ENCODE measurements around the gene BTN3A1. TPM values are rescaled to one million over a fixed set of nuclear protein-coding genes. Genes with fewer than 3 reads are reported as not detected.
"Not testable (repeated sequence)": the region's sequence is repeated elsewhere in the genome, so short reads cannot be mapped to it uniquely, and the experiment has no call there.

The BTN3A1 gene
- total RNA-seq, 1 donor from 2014 or later: 52.2 TPM

DNA sequence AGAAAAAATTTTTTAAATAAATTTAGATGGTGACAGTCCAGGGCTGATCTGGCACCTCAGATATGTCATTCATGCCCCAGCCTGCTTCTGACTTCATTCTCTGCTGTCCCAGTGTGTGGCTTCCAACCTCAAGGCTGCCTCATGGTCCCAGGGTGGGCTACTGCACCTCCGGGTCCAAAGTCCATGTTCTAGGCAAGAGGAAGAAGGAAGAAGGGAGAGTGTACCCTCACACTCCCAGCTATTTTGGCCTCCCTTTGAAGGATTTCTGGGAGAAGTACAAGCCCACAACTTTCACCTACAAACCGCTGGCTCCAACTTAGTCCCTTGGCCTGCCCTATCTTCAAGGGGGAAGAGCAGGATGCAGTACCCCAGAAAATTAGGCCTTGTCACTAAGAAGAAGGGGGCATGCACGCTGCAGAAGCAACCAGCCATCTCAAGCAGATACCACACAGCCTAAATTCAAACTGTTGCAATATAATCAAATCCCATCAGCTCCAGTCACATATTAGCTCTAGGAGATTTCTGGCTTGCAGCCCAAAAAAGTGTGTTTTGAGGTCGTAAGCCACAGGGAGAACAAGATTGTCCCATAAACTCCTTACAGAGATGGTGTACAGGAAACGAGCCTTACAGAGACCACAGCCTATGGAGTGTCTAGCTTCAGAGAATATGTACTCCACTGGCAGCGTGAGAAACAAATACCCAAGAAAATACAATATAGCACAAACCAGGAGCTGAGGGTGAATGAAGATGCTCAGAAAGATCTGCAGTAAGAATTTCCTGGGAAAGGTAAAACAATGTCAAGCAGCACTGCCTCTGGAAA, 38.0 kb upstream of the BTN3A1 start:
- H3K4me3 ChIP-seq: peak overlapping the region; percentile 61
- no peaks in the 10 kb centered on the region for H3K27me3 ChIP-seq
- intact Hi-C loops (cut with DNase I): no loop called here
- TF ChIP-seq, protein P1, sequence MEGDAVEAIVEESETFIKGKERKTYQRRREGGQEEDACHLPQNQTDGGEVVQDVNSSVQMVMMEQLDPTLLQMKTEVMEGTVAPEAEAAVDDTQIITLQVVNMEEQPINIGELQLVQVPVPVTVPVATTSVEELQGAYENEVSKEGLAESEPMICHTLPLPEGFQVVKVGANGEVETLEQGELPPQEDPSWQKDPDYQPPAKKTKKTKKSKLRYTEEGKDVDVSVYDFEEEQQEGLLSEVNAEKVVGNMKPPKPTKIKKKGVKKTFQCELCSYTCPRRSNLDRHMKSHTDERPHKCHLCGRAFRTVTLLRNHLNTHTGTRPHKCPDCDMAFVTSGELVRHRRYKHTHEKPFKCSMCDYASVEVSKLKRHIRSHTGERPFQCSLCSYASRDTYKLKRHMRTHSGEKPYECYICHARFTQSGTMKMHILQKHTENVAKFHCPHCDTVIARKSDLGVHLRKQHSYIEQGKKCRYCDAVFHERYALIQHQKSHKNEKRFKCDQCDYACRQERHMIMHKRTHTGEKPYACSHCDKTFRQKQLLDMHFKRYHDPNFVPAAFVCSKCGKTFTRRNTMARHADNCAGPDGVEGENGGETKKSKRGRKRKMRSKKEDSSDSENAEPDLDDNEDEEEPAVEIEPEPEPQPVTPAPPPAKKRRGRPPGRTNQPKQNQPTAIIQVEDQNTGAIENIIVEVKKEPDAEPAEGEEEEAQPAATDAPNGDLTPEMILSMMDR (IDR thresholded peaks at IDR 0.05): no peak
- no peaks in the 10 kb centered on the region for H3K36me3 ChIP-seq
- ATAC-seq: no peak
- no peak for DNase-seq
- peaks cover 12% of the 10 kb centered on the region for H3K4me1 ChIP-seq
- H3K9me3 ChIP-seq: no peaks in the 10 kb centered on the region
- peak overlapping the region; percentile 90 for H3K27ac ChIP-seq

DNA sequence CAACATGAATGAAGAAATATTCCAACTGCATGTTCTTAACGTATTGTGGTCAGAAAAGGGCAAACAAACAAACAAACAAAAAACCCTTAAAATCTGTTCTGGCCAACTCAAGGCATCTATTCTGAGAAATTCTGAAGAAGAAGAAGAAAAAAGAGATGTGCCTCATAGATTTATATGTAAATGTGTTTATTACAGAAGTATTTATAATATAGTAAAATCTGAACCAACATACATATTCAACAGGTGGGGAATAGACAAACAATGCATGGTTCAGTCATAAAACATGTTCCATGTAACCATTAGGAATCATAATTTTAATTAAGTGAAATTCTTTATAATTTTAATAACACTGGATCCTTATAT, 36.5 kb upstream of the BTN3A1 start:
- Histone ChIP-seq H3K9me3 (no peaks in the 10 kb centered on the region), H3K4me1 (peaks cover 16% of the 10 kb centered on the region), H3K36me3 (peaks cover 5% of the 10 kb centered on the region), H3K27me3 (no peaks in the 10 kb centered on the region), H3K4me3 (peak overlapping the region; percentile 61), H3K27ac (peak overlapping the region; percentile 90)
- TF ChIP-seq, protein P1 (IDR thresholded peaks at IDR 0.05): no peak
- ATAC-seq: no peak
- no peak for DNase-seq
- intact Hi-C loops (cut with DNase I): no loop called here

DNA sequence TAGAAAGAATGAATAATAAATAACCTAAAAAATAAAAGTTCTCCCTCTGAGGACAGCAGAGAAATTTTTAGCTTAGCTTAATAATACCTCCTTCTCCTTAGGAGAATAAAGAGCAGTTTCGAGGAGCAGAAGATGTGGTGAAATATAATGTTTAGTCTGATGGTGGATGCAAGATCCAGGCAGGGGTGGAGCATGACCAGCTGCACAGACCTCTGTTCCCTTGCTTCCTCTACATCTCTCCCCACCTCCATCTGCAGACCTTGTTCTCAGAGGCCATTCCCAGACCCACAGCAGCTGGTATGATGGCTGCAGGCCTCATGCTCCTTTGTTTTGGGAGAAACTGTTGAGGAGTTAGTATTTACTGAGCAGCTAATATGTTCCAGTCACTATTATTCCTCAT, 35.6 kb upstream of the BTN3A1 start:
- H3K4me3 ChIP-seq: peak overlapping the region; percentile 61
- TF ChIP-seq, protein P1 (IDR thresholded peaks at IDR 0.05): no peak
- intact Hi-C loops (cut with DNase I): no loop called here
- no peak for ATAC-seq
- peak overlapping the region; percentile 90 for H3K27ac ChIP-seq
- H3K4me1 ChIP-seq: peaks cover 16% of the 10 kb centered on the region
- DNase-seq: no peak
- H3K27me3 ChIP-seq: no peaks in the 10 kb centered on the region
- no peaks in the 10 kb centered on the region for H3K9me3 ChIP-seq
- H3K36me3 ChIP-seq: peaks cover 5% of the 10 kb centered on the region

GRCh38 chr6:26367114-26367513, 35.0 kb upstream of the BTN3A1 start:
- DNase-seq: no peak
- H3K4me1 ChIP-seq: peaks cover 16% of the 10 kb centered on the region
- no peak for ATAC-seq
- H3K36me3 ChIP-seq: peaks cover 10% of the 10 kb centered on the region
- H3K27ac ChIP-seq: no peak overlapping the region
- intact Hi-C loops (cut with DNase I): no loop called here
- peak overlapping the region; percentile 61 for H3K4me3 ChIP-seq
- no peaks in the 10 kb centered on the region for H3K9me3 ChIP-seq
- TF ChIP-seq, protein P1 (IDR thresholded peaks at IDR 0.05): no peak
- H3K27me3 ChIP-seq: no peaks in the 10 kb centered on the region

DNA sequence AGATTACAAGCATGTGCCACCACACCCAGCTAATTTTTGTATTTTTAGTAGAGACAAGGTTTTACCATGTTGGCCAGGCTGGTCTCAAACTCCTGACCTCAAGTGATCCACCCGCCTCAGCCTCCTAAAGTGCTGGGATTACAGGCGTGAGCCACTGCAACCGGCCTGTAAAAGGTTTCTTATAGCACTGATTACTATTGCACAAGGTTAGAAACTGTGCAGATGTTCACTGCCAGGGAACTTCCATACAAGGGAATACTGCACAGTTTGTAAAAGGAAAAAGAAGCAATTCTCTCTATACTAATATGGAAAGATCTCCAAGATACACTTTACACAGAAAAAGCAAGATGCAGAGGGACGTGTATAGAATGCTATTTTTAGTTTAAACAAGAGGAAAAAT, 30.3 kb upstream of the BTN3A1 start:
- H3K4me3 ChIP-seq, H3K27me3 ChIP-seq: not testable (repeated sequence)
- H3K36me3 ChIP-seq: peaks cover 47% of the 10 kb centered on the region

DNA sequence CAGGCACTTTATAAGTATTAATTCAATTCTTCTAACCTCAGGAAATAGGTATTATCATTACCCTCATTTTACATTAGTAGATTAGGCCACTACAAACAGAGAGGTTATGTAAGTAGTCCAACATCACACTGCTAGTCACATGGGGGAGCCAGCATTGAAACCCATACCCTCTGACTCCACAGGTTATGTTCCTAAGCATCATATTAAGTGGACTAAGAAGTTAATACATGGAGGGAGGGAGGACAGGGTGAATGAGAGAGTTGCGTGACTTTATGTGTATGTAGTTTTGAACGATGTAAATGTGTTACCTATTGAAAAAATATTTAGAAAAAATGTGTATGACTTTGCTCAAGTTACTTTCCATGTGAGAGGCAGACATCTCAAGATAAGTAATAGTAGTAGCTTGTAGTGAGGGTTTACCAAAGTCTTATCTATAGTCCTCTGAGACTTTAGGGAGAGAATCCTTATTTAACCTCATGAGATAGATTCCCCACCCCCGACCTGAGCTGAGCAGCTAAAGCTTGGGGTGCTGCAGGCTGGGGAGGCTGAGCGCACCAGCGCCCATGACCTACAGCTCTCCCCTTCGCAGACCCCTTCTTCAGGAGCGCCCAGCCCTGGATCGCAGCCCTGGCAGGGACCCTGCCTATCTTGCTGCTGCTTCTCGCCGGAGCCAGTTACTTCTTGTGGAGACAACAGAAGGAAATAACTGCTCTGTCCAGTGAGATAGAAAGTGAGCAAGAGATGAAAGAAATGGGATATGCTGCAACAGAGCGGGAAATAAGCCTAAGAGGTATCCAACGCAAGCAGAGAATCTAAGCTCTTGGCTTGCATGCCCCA, 29.5 kb upstream of the BTN3A1 start:
- no peak for DNase-seq
- H3K36me3 ChIP-seq: peaks cover 47% of the 10 kb centered on the region

More for the DNA sequence above, 30.3 kb upstream of the BTN3A1 start:
- peaks cover 10% of the 10 kb centered on the region for H3K4me1 ChIP-seq
- DNase-seq; ATAC-seq; intact Hi-C loops (cut with DNase I); H3K9me3 ChIP-seq; H3K27ac ChIP-seq: not testable (repeated sequence)

More for the DNA sequence above, 29.5 kb upstream of the BTN3A1 start:
- H3K9me3 ChIP-seq: no peaks in the 10 kb centered on the region
- TF ChIP-seq, protein P1 (IDR thresholded peaks at IDR 0.05): no peak
- no peak overlapping the region for H3K4me3 ChIP-seq
- intact Hi-C loops (cut with DNase I): no loop called here
- no peaks in the 10 kb centered on the region for H3K27me3 ChIP-seq
- peaks cover 4% of the 10 kb centered on the region for H3K4me1 ChIP-seq
- ATAC-seq: no peak
- H3K27ac ChIP-seq: no peak overlapping the region

Measured in upper lobe of right lung (tissue), 1 donor.